ENCODE results near the gene MOB3A.
"Not testable (repeated sequence)": the region's sequence is repeated elsewhere in the genome, so short reads cannot be mapped to it uniquely, and the experiment has no call there.

MOB3A gene

DNA sequence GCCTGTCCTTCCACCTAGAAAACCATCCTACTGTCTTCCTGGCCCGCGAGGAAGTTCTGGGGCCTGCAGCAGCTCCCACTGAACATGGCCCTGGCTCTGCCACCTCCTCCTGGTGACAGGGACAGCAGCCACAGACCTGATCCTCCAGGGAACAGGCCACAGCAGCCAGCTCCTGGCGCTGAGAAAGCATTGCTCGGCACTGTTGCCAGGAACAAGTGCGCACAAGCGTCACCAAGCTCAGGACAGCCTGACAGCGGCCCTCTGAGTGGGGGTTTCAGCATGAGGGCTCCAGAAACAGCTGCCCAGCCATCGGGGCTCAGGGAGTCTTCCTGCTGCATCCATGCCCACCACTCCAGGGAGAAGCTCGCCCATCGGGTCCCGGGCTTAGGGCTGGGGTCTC lies 33.4 kb upstream of the MOB3A start:
- H3K4me1 ChIP-seq = no peaks in the 10 kb centered on the region
- H3K36me3 ChIP-seq (ENCODE audit: control insufficient read depth, insufficient read depth, low read length) = no peaks in the 10 kb centered on the region
- no peak overlapping the region for H3K4me3 ChIP-seq (ENCODE audit: low read depth, low read length)
- H3K9me3 ChIP-seq (ENCODE audit: control insufficient read depth, low read length) = no peaks in the 10 kb centered on the region
- TF ChIP-seq, protein P1, sequence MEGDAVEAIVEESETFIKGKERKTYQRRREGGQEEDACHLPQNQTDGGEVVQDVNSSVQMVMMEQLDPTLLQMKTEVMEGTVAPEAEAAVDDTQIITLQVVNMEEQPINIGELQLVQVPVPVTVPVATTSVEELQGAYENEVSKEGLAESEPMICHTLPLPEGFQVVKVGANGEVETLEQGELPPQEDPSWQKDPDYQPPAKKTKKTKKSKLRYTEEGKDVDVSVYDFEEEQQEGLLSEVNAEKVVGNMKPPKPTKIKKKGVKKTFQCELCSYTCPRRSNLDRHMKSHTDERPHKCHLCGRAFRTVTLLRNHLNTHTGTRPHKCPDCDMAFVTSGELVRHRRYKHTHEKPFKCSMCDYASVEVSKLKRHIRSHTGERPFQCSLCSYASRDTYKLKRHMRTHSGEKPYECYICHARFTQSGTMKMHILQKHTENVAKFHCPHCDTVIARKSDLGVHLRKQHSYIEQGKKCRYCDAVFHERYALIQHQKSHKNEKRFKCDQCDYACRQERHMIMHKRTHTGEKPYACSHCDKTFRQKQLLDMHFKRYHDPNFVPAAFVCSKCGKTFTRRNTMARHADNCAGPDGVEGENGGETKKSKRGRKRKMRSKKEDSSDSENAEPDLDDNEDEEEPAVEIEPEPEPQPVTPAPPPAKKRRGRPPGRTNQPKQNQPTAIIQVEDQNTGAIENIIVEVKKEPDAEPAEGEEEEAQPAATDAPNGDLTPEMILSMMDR (IDR thresholded peaks at IDR 0.05) = no peak
- H3K4me2 ChIP-seq (ENCODE audit: low read length) = no peak overlapping the region
- no peak overlapping the region for H2AFZ ChIP-seq
- H3K27me3 ChIP-seq (ENCODE audit: control insufficient read depth, insufficient read depth, low read length) = no peaks in the 10 kb centered on the region
- peaks cover 38% of the 10 kb centered on the region for H3K79me2 ChIP-seq
- no peak overlapping the region for H3K9ac ChIP-seq
- H3K27ac ChIP-seq = no peak overlapping the region

DNA sequence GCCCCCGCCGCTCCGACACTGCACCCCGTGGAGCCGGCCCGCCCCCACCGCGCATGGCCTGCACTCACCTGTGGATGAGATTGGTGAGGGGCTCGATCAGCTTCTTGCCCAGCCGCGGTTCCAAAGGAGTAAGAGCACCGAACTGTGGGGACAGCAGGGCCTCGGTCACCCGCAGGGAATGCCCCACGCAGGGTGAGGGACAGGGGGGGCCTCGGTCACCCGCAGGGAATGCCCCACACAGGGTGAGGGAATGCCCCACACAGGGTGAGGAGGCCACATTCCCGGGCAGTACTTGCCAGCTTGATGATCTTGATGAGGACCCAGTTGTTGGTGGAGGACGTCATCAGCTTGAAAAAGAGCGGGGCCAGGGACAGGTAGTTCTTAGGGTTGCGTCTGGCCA lies 32.9 kb upstream of the MOB3A start:
- peaks cover 41% of the 10 kb centered on the region for H3K79me2 ChIP-seq
- H2AFZ ChIP-seq = no peak overlapping the region
- H3K27ac ChIP-seq = no peak overlapping the region
- H3K9ac ChIP-seq = no peak overlapping the region
- H3K27me3 ChIP-seq (ENCODE audit: control insufficient read depth, insufficient read depth, low read length) = no peaks in the 10 kb centered on the region
- H3K4me1 ChIP-seq = no peaks in the 10 kb centered on the region
- H3K9me3 ChIP-seq (ENCODE audit: control insufficient read depth, low read length) = no peaks in the 10 kb centered on the region
- TF ChIP-seq, protein P1 (IDR thresholded peaks at IDR 0.05) = no peak
- H3K4me2 ChIP-seq (ENCODE audit: low read length) = no peak overlapping the region
- no peaks in the 10 kb centered on the region for H3K36me3 ChIP-seq (ENCODE audit: control insufficient read depth, insufficient read depth, low read length)
- H3K4me3 ChIP-seq (ENCODE audit: low read depth, low read length) = no peak overlapping the region

DNA sequence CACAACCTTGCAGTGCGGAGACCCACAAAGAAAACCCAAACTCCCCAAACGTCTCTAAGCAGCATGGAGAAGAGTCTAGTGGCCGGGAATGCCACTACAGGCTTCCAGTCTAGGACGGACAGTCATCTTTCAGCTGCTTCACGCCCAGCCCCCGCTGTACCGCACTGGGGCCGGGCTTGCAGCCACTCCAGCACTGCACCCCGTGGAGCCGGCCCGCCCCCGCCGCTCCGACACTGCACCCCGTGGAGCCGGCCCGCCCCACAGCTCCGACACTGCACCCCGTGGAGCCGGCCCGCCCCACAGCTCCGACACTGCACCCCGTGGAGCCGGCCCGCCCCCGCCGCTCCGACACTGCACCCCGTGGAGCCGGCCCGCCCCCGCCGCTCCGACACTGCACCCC lies 32.1 kb upstream of the MOB3A start:
- not testable (repeated sequence) for H3K27ac ChIP-seq; H3K27me3 ChIP-seq (ENCODE audit: control insufficient read depth, insufficient read depth, low read length); H3K4me2 ChIP-seq (ENCODE audit: low read length); H3K36me3 ChIP-seq (ENCODE audit: control insufficient read depth, insufficient read depth, low read length); H3K4me3 ChIP-seq (ENCODE audit: low read depth, low read length); H2AFZ ChIP-seq; H3K9me3 ChIP-seq (ENCODE audit: control insufficient read depth, low read length); H3K4me1 ChIP-seq; H3K9ac ChIP-seq
- H3K79me2 ChIP-seq = peaks cover 41% of the 10 kb centered on the region

GRCh38 chr19:2127758-2128157 lies 31.6 kb upstream of the MOB3A start:
- no peak overlapping the region for H3K9ac ChIP-seq
- H2AFZ ChIP-seq = no peak overlapping the region
- H3K9me3 ChIP-seq (ENCODE audit: control insufficient read depth, low read length) = no peaks in the 10 kb centered on the region
- no peak overlapping the region for H3K4me3 ChIP-seq (ENCODE audit: low read depth, low read length)
- TF ChIP-seq, protein P1 (IDR thresholded peaks at IDR 0.05) = no peak
- peaks cover 43% of the 10 kb centered on the region for H3K79me2 ChIP-seq
- no peaks in the 10 kb centered on the region for H3K4me1 ChIP-seq
- H3K36me3 ChIP-seq (ENCODE audit: control insufficient read depth, insufficient read depth, low read length) = no peaks in the 10 kb centered on the region
- no peak overlapping the region for H3K4me2 ChIP-seq (ENCODE audit: low read length)
- H3K27ac ChIP-seq = no peak overlapping the region
- H3K27me3 ChIP-seq (ENCODE audit: control insufficient read depth, insufficient read depth, low read length) = no peaks in the 10 kb centered on the region

DNA sequence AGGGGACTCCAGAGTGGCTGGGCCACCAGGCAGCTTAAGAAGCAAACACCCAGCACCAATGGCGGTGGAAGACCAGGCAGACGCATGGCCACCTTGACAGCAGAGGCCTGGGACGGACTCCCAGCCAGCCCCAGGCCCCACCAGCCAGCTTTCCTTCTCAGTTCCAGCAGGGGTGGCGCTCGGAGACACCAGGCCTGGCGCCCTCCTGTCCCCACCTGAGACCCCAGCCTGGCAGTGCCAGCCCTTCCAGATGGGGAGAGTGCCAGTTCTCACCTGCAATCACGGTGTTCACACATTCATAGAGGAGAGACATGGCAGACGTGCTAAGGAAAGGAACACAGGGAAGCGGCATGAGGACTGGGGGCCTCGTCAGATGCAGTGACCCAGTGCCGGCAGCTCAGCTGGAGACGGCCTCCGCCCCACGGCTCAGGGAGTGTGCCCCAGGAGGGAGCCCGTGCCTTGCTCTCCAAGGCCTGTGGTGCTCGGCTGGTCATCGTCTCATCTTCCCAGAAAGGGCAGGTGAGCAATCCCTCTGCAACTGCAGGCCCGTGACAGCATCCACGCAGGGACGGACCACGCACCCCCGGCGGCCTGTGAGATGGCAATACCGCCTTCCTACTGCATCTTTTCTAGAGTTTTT lies 30.9 kb upstream of the MOB3A start:
- Histone ChIP-seq H3K36me3 (ENCODE audit: control insufficient read depth, insufficient read depth, low read length) (no peaks in the 10 kb centered on the region), H3K27me3 (ENCODE audit: control insufficient read depth, insufficient read depth, low read length) (no peaks in the 10 kb centered on the region), H2AFZ (no peak overlapping the region), H3K79me2 (peaks cover 39% of the 10 kb centered on the region), H3K4me3 (ENCODE audit: low read depth, low read length) (no peak overlapping the region), H3K9me3 (ENCODE audit: control insufficient read depth, low read length) (no peaks in the 10 kb centered on the region), H3K4me2 (ENCODE audit: low read length) (no peak overlapping the region), H3K4me1 (no peaks in the 10 kb centered on the region), H3K9ac (no peak overlapping the region), H3K27ac (no peak overlapping the region)
- TF ChIP-seq, protein P1 (IDR thresholded peaks at IDR 0.05) = no peak

Data from parathyroid adenoma (tissue), 2 donors.